H9 (cell line): ENCODE data around the gene CYTH4. TPM values are rescaled to one million over a fixed set of nuclear protein-coding genes. Genes with fewer than 3 reads are reported as not detected.

Experiments used
- DNase-seq: peaks from one replicate; pipeline ENCODE4 v3.0.0-alpha.2; 2017
- H2AFZ ChIP-seq: one replicate; pipeline ENCODE4 v1.6.1; 2013; ENCODE audit warnings: mild to moderate bottlenecking, low read length, control low read depth, moderate library complexity
- H2AK5ac ChIP-seq: 2 replicates; pipeline ENCODE4 v1.6.1; 2013; ENCODE audit warnings: low read length, control low read depth, mixed read lengths; ENCODE audit not compliant: insufficient read length
- H2BK120ac ChIP-seq: one replicate; pipeline ENCODE4 v1.6.1; 2013; ENCODE audit warnings: low read depth, mild to moderate bottlenecking, low read length, control low read depth, inconsistent platforms; ENCODE audit not compliant: poor library complexity, severe bottlenecking
- H2BK12ac ChIP-seq: 2 replicates; pipeline ENCODE4 v1.6.1; 2013; ENCODE audit warnings: low read length, control low read depth, mixed read lengths, low read depth; ENCODE audit not compliant: insufficient read length
- H2BK15ac ChIP-seq: 2 replicates; pipeline ENCODE4 v1.6.1; 2013; ENCODE audit warnings: low read depth, low read length, control low read depth
- H2BK20ac ChIP-seq: one replicate; pipeline ENCODE4 v1.6.1; 2013; ENCODE audit warnings: low read depth, mild to moderate bottlenecking, low read length, control low read depth, inconsistent platforms; ENCODE audit not compliant: poor library complexity, severe bottlenecking
- H2BK5ac ChIP-seq: 2 replicates; pipeline ENCODE4 v1.6.1; 2013; ENCODE audit warnings: low read length, control low read depth, mixed read lengths; ENCODE audit not compliant: insufficient read length
- H3K14ac ChIP-seq: 2 replicates; pipeline ENCODE4 v1.6.1; 2013; ENCODE audit warnings: low read length, control low read depth; ENCODE audit not compliant: insufficient read depth
- H3K18ac ChIP-seq: 2 replicates; pipeline ENCODE4 v1.6.1; 2013; ENCODE audit warnings: low read depth, mild to moderate bottlenecking, mixed read lengths, low read length, control low read depth; ENCODE audit not compliant: insufficient read length
- H3K23ac ChIP-seq: 2 replicates; pipeline ENCODE4 v1.6.1; 2013; ENCODE audit warnings: low read length, control low read depth, mixed read lengths, low read depth; ENCODE audit not compliant: insufficient read length
- H3K23me2 ChIP-seq: 2 replicates; pipeline ENCODE4 v1.6.1; 2013; ENCODE audit warnings: low read depth, mild to moderate bottlenecking, mixed read lengths, low read length, control low read depth; ENCODE audit not compliant: insufficient read length, poor library complexity, severe bottlenecking
- H3K27ac ChIP-seq: 2 replicates; pipeline ENCODE4 v1.5.1; 2013; ENCODE audit warnings: low read length, control low read depth, mixed read lengths, low read depth; ENCODE audit not compliant: insufficient read length
- H3K27me3 ChIP-seq: 2 replicates; pipeline ENCODE4 v1.6.1; 2013; ENCODE audit warnings: low read length, control low read depth, inconsistent platforms; ENCODE audit not compliant: insufficient read depth
- H3K4ac ChIP-seq: 2 replicates; pipeline ENCODE4 v1.6.1; 2013; ENCODE audit warnings: low read depth, mild to moderate bottlenecking, control low read depth, inconsistent platforms, low read length, moderate library complexity
- H3K4me1 ChIP-seq: 2 replicates; pipeline ENCODE4 v1.6.1; 2013; ENCODE audit warnings: low read length, control low read depth, inconsistent platforms; ENCODE audit not compliant: insufficient read depth
- H3K4me2 ChIP-seq: 2 replicates; pipeline ENCODE4 v1.6.1; 2013; ENCODE audit warnings: low read length, control low read depth, mixed read lengths; ENCODE audit not compliant: insufficient read length, insufficient read depth
- H3K56ac ChIP-seq: 2 replicates; pipeline ENCODE4 v1.6.1; 2013; ENCODE audit warnings: low read depth, mild to moderate bottlenecking, mixed read lengths, low read length, control low read depth; ENCODE audit not compliant: insufficient read length
- H3K79me1 ChIP-seq: 2 replicates; pipeline ENCODE4 v1.6.1; 2013; ENCODE audit warnings: low read depth, mild to moderate bottlenecking, moderate library complexity, low read length, control low read depth, inconsistent platforms; ENCODE audit not compliant: insufficient read depth, poor library complexity, severe bottlenecking
- H3K79me2 ChIP-seq: 2 replicates; pipeline ENCODE4 v1.6.1; 2013; ENCODE audit warnings: low read length, control low read depth, inconsistent platforms; ENCODE audit not compliant: insufficient read depth
- H3K9ac ChIP-seq: 2 replicates; pipeline ENCODE4 v1.6.1; 2013; ENCODE audit warnings: low read length, control low read depth, mixed read lengths; ENCODE audit not compliant: insufficient read length; ENCODE audit errors: extremely low read depth
- H3K9me3 ChIP-seq: one replicate; pipeline ENCODE4 v1.6.1; 2013; ENCODE audit warnings: low read depth, low read length, inconsistent platforms; ENCODE audit not compliant: control insufficient read depth
- H3T11ph ChIP-seq: one replicate; pipeline ENCODE4 v1.6.1; 2013; ENCODE audit warnings: mild to moderate bottlenecking, low read length, control low read depth, inconsistent platforms
- H4K20me1 ChIP-seq: one replicate; pipeline ENCODE4 v1.6.1; 2013; ENCODE audit not compliant: control insufficient read depth, insufficient read length, insufficient read depth
- H4K5ac ChIP-seq: 2 replicates; pipeline ENCODE4 v1.6.1; 2013; ENCODE audit warnings: low read depth, mild to moderate bottlenecking, mixed read lengths, low read length, control low read depth; ENCODE audit not compliant: insufficient read length
- H4K8ac ChIP-seq: replicated peaks from 2 replicates; pipeline ENCODE4 v1.6.1; 2013; ENCODE audit warnings: low read length, control low read depth, mixed read lengths, low read depth; ENCODE audit not compliant: insufficient read length
- H4K91ac ChIP-seq: 2 replicates; pipeline ENCODE4 v1.6.1; 2013; ENCODE audit warnings: low read depth, mild to moderate bottlenecking, moderate library complexity, mixed read lengths, low read length, control low read depth; ENCODE audit not compliant: insufficient read length
- H3K27ac Mint-ChIP-seq, 3 experiments: 2 replicates in 2 of 3; 3 replicates in 1 of 3; pipeline ENCODE4 v1.8.0; 2020 to 2021; ENCODE audit warnings: mixed read lengths in 3 of 3, mild to moderate bottlenecking in 1 of 3, moderate library complexity in 1 of 3
- H3K27me3 Mint-ChIP-seq: 2 replicates; pipeline ENCODE4 v1.8.0; 2021; ENCODE audit warnings: low read depth, mild to moderate bottlenecking, moderate library complexity, mixed read lengths
- H3K36me3 Mint-ChIP-seq, 3 experiments: 2 replicates in 2 of 3; 3 replicates in 1 of 3; pipeline ENCODE4 v1.8.0; 2020 to 2021; ENCODE audit warnings: low read depth in 3 of 3, mixed read lengths in 3 of 3; ENCODE audit not compliant: insufficient read depth in 1 of 3
- H3K4me1 Mint-ChIP-seq, 2 experiments: 2 replicates each; pipeline ENCODE4 v1.8.0; 2020; ENCODE audit warnings: mixed read lengths in 2 of 2
- H3K4me3 Mint-ChIP-seq, 2 experiments: 2 replicates in 1 of 2; 3 replicates in 1 of 2; pipeline ENCODE4 v1.8.0; 2020 to 2021; ENCODE audit warnings: mild to moderate bottlenecking in 2 of 2, mixed read lengths in 2 of 2, moderate library complexity in 1 of 2
- H3K9me3 Mint-ChIP-seq, 2 experiments: 2 replicates in 1 of 2; 3 replicates in 1 of 2; pipeline ENCODE4 v1.8.0; 2020; ENCODE audit warnings: mild to moderate bottlenecking in 2 of 2, mixed read lengths in 2 of 2, moderate library complexity in 1 of 2
- WGBS: extraction: QIAGEN DNeasy Blood & Tissue Kit; methylation state at CpG from one replicate; pipeline ENCODE4 v1.1.7; 2013; ENCODE audit warnings: missing lambda C conversion rate, low lambda C conversion rate, mixed read lengths; ENCODE audit not compliant: insufficient read length; ENCODE audit errors: extremely low coverage; 5-methylcytosine and 5-hydroxymethylcytosine counted together
- total RNA-seq: library from RNA; stranded (reverse); gene quantifications from 2 replicates; pipeline ENCODE4 v1.2.1, GENCODE V29; 2021
- TF ChIP-seq, protein P1 (sequence below): fragments of 200-600 bp; sonication (generic); conservative IDR thresholded peaks from 3 replicates; pipeline ENCODE4 v1.8.0; 2021; ENCODE audit warnings: antibody characterized with exemption, mild to moderate bottlenecking

The CYTH4 gene
- total RNA-seq, 1 experiment from 2014 or later = not detected

DNA sequence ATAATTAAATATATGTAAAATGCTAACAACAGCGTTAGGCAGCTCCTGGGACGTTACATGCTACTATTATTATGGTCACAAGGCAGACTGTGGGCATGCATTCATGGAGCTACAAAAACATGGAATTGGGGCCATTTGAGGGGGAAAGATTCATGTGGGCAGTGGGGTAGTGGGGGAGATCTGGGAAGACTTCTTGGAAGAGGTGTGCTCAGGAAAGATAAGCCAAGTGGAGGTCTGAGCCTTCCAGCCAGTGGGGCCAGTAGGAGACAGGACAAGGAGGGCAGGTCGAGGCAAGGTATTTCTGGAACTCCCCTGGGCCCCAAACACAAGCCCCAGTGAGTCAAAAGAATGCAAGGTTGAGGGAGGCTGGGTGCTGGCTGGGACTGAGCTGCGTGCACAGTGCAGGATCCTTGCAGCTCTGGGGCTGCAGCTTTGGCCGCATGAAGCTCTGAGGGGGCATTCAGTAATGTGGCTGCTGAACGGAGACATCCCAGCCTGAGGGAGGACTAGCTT is 35.4 kb downstream of the CYTH4 start:
- no peaks in the 10 kb centered on the region for H3K9me3 ChIP-seq
- H2AFZ ChIP-seq = no peak overlapping the region
- no peak overlapping the region; a peak in 1 of 5 replicates for H3K4me3 Mint-ChIP-seq
- no peak overlapping the region for H2BK5ac ChIP-seq
- no peaks in the 10 kb centered on the region for H4K20me1 ChIP-seq
- H4K91ac ChIP-seq = no peak overlapping the region
- no peak overlapping the region for H4K5ac ChIP-seq
- no peak overlapping the region for H2BK20ac ChIP-seq
- no peak overlapping the region for H2BK15ac ChIP-seq
- H3K4ac ChIP-seq = no peak overlapping the region
- H3K27me3 Mint-ChIP-seq = peaks cover 40% of the 10 kb centered on the region
- no peaks in the 10 kb centered on the region for H3K79me2 ChIP-seq
- no CpG with 5 or more reads among the region's 6 CpGs for WGBS
- no peak overlapping the region for H3K18ac ChIP-seq
- H3T11ph ChIP-seq = no peak overlapping the region
- no peaks in the 10 kb centered on the region for H3K27me3 ChIP-seq
- no peak overlapping the region for H3K23ac ChIP-seq
- no peak overlapping the region for H2BK120ac ChIP-seq
- H3K27ac ChIP-seq = no peak overlapping the region
- H3K56ac ChIP-seq = no peak overlapping the region
- H4K8ac ChIP-seq = no peak overlapping the region
- no peaks in the 10 kb centered on the region for H3K23me2 ChIP-seq
- TF ChIP-seq, protein P1, sequence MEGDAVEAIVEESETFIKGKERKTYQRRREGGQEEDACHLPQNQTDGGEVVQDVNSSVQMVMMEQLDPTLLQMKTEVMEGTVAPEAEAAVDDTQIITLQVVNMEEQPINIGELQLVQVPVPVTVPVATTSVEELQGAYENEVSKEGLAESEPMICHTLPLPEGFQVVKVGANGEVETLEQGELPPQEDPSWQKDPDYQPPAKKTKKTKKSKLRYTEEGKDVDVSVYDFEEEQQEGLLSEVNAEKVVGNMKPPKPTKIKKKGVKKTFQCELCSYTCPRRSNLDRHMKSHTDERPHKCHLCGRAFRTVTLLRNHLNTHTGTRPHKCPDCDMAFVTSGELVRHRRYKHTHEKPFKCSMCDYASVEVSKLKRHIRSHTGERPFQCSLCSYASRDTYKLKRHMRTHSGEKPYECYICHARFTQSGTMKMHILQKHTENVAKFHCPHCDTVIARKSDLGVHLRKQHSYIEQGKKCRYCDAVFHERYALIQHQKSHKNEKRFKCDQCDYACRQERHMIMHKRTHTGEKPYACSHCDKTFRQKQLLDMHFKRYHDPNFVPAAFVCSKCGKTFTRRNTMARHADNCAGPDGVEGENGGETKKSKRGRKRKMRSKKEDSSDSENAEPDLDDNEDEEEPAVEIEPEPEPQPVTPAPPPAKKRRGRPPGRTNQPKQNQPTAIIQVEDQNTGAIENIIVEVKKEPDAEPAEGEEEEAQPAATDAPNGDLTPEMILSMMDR = no peak
- H3K9me3 Mint-ChIP-seq = no peaks in the 10 kb centered on the region; a peak in 1 of 5 replicates
- no peak overlapping the region for H2BK12ac ChIP-seq
- H3K36me3 Mint-ChIP-seq = no peaks in the 10 kb centered on the region
- H3K79me1 ChIP-seq = no peaks in the 10 kb centered on the region
- no peak overlapping the region for H3K9ac ChIP-seq
- DNase-seq = no peak
- H3K4me1 ChIP-seq = no peaks in the 10 kb centered on the region
- H3K14ac ChIP-seq = no peak overlapping the region
- H3K27ac Mint-ChIP-seq = no peak overlapping the region
- H3K4me2 ChIP-seq = no peak overlapping the region
- peaks cover 10 to 17% of the 10 kb centered on the region in 2 experiments for H3K4me1 Mint-ChIP-seq
- no peak overlapping the region for H2AK5ac ChIP-seq
